ENCODE results near the gene CNIH3.
"Not testable (repeated sequence)": the region's sequence is repeated elsewhere in the genome, so short reads cannot be mapped to it uniquely, and the experiment has no call there.

The CNIH3 gene

GRCh38 chr1:224615861-224616755 lies at the start of gene CNIH3:
Gene CNIH3 (plus strand): TSS chr1:224616317. CDS start chr1:224617175, 858 bp downstream.
- no peak for DNase-seq

- not testable (repeated sequence) for DNase-seq
These were observed 49.6 kb upstream of the CNIH3 start for GRCh38 chr1:224566492-224566891.

DNA sequence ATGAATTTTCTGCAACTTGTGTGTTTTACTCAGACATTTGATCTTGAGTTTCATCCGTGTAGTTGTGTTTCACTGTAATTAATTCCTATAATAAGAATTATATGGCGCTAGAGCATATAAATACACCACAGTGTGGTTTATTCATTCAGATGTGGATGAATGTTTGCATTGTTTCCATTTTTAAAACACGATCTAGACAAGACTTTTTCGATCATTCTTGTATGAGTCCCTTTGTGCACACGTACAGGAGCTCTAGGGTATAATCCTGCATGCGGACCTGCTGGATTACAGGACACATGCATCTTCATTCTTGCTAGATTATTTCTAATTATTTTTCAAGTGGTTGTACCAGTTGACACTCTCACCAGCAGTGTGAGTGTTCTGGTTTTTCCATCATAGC lies 46.8 kb upstream of the CNIH3 start:
- DNase-seq, result no peak

GRCh38 chr1:224571975-224572374 lies 44.1 kb upstream of the CNIH3 start:
- DNase-seq, result not testable (repeated sequence)

GRCh38 chr1:224579526-224579925 lies 36.6 kb upstream of the CNIH3 start:
- DNase-seq, result no peak

DNA sequence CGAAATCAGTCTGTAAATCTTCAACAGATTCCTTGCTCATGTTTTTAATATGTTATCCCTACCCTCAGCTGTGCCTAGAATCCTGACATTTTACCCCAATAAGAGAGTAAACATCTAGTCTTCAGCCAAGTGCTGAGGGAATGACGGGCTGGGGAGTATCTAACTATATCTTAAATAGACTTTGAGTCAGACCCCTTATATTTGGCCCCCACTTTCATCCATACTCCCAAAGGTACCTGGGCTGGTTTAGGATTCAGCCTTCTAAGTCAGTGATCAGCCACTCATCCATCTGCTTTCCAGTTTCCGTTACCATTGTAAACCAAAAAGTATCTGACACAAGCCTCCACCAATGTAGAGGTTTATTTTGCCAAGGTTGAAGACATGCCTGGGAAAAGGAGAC lies 36.1 kb upstream of the CNIH3 start:
- DNase-seq, result no peak

- no peak for DNase-seq
These were observed 34.1 kb upstream of the CNIH3 start for GRCh38 chr1:224582041-224582440.

GRCh38 chr1:224583774-224584173 lies 32.3 kb upstream of the CNIH3 start:
- no peak for DNase-seq

DNA sequence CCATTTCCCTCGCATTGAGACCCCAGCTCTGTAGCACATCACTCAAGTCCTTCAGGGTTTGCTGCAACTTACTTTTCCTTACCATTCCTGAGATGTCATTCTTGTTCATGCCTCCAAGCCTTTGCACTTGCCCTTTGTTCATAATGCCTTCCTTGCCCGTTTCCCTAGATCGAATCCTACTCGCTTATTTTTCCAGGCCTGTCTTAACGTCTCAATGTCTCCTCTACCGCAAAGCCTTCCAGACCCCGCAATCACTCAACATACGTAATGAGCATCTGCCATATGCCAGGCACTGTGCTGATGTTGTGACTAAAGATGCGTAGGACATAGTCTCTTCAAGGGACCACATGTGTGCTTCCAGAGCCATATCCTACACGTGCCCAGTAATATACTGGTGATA lies 31.1 kb upstream of the CNIH3 start:
- DNase-seq, result no peak

- DNase-seq, result no peak
These were observed 29.1 kb upstream of the CNIH3 start for GRCh38 chr1:224587051-224587450.

DNA sequence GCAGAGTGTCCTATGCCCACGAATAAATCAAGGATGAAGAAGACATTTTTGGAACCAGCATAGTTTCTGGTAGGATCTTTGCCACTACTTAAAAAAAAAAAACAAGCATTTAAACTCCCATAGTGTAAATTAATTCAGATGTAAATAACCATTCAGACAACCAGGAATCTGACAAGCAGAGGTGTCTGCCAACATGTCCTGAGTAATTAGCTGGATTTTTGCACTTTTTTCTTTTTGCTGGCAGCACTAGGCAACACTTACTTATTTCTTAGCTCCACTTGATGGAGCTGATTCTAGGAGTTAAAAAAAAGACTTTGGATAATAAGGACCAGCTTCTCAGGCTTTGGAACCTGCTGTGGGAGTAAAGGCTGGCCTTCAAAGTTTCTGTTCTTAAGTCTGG lies 27.6 kb upstream of the CNIH3 start:
- DNase-seq, result no peak

- DNase-seq, result no peak
These were observed 27.1 kb upstream of the CNIH3 start for GRCh38 chr1:224589006-224589405.

DNA sequence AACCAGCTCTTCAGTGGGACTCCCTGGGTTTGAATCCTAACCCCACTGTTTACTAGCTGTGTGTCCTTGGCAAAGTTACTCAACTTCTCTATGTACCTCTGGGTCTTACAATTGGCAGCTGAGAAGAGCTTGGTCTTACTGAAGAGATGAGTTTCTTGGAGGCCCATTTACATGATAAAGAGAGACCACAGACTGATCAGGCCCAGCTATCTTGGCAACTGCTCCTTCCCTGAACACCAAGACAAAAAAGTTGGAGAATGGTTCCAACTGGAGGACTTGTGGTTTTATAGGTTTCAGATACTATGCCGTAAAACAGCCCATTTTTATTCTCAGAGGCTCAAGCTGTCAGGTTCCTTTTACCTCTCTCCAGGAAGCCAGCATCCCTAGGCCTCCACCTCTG lies 24.8 kb upstream of the CNIH3 start:
- no peak for DNase-seq

DNA sequence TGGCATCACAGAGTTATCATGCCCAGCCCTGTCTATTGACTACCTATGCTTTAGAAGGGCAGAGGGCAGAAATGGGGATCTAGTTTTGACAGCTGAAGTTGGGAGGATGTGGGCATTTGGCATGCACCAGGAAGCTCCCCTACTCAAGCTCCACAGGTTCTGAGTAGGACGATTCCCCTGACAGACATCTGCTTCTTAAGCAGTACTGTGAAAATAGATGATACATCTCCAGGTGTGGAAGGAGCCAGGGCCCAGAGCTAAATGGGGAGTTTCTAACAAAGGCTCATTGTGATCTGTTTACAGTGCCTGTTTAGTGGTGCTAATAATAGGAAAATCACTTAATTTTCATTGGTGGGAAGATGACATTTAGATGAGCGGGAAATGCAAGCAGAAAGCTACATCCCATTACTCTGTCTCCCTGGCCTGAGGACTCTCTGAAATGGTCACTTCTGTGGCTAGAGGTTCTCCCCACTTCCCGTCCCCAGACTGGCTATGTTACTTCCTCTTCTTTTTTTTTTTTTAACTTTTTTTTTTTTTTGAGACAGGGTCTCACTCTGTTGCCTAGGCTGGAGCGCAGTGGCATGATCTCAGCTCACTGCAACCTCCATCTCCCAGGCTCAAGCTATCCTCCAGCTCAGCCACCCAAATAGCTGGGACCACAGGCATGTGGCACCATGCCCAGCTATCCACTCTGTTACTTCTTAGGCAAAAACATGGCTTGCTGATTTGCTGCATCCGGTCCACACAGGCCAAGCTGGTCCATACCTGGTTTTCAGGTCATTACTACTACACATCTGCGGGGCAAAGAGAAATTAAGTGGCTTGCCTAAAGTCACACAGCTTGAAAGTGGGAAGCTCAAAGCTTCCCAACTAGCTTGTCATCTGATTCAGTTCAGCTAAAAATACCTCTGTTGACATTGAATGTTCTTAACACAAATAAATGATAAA lies 23.2 kb upstream of the CNIH3 start:
- peak; percentile 79 for DNase-seq

GRCh38 chr1:224594360-224594759 lies 21.8 kb upstream of the CNIH3 start:
- DNase-seq, result no peak

DNA sequence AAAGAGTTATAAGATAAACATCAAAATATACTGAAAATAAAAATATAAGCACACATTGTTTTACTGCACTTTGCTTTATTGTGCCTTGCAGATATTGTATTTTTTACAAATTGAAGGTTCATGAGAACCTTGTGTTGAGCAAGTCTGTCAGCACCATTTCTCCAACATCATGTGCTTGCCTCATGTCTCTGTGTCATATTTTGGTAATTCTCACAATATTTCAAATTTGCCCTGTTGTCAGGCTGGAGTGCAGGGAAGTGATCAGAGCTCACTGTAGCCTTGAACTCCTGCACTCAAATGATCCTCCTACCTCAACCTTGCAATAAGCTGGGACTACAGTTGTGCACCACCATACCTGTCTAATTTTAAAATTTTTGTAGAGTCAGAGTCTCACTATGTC lies 21.3 kb upstream of the CNIH3 start:
- DNase-seq, result no peak

- no peak for DNase-seq
These were observed 10.5 kb upstream of the CNIH3 start for GRCh38 chr1:224605482-224606181.

DNA sequence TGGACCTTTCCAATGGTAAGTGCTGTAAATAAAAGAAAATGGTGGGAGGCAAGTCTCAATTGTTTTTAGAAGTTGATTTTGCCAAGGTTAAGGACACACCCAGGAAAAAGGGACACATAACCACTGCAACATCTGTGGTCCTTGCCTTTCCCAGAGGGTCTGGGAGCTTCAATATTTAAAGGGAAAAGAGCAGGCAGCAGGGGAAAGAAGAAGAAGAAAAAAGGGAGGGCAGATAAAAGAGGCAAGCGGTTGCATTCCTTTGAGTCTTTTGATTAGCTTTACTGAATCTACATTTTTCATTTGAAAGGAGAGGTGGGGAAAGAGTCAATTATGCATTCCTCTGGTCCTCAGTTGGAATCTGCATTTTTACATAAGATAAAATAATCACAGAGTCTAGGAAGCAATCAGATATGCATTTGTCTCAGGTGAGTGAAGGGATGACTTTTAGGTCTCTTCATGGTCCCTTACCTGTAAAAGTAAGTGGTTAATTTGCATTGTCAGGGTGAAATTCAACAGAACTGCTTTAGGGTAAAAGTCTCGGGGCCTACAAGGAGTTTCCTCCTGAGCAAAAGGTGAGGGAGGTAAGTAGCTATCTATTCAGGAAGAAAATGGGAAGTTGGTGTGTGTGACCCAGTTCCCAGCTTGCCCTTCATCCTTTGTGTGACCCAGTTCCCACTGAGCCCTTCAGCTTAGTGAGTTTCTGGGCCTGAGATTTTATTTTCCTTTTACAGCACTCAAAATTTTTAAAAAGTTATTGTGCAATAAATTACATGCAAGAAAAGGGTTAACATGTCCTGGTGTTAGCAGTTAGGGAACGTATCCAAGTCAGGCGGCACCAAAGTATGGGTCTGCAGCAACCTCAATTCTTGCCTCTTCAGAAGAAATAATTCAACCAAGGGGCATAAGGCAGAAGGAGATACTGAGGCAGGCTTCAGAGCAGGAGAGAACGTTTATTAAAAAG lies 8.6 kb upstream of the CNIH3 start:
- DNase-seq, result no peak

GRCh38 chr1:224609333-224609732 lies 6.8 kb upstream of the CNIH3 start:
- DNase-seq, result no peak

DNA sequence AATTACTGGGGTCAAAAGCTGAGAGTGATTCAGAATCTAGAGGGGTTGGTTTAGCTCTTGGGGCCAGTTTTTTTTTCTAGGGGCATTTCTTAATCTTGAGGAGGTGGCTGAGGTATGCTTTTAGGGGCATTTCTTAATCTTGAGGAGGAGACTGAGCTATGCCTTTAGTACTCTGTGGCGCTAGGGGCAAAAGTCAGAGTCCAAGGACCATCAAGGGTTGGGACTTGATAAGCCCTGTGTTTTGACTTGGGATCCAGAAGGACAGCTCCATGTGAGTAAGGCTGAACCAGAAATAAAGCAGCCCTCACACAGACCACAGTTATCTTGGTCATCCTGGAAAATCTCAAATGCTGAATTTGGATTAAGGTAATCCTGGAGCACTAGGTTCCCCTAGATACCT lies 3.9 kb upstream of the CNIH3 start:
- DNase-seq, result no peak

- no peak for DNase-seq
These were observed 2.6 kb upstream of the CNIH3 start for GRCh38 chr1:224613486-224613885.

All from NCI-H1048 (cell line).